ENCODE results near the gene DXO. TPM values are rescaled to one million over a fixed set of nuclear protein-coding genes. Genes with fewer than 3 reads are reported as not detected.

The DXO gene
- total RNA-seq, 4 donors from 2014 or later: 12.3 to 17.4 (median 14.6) TPM

DNA sequence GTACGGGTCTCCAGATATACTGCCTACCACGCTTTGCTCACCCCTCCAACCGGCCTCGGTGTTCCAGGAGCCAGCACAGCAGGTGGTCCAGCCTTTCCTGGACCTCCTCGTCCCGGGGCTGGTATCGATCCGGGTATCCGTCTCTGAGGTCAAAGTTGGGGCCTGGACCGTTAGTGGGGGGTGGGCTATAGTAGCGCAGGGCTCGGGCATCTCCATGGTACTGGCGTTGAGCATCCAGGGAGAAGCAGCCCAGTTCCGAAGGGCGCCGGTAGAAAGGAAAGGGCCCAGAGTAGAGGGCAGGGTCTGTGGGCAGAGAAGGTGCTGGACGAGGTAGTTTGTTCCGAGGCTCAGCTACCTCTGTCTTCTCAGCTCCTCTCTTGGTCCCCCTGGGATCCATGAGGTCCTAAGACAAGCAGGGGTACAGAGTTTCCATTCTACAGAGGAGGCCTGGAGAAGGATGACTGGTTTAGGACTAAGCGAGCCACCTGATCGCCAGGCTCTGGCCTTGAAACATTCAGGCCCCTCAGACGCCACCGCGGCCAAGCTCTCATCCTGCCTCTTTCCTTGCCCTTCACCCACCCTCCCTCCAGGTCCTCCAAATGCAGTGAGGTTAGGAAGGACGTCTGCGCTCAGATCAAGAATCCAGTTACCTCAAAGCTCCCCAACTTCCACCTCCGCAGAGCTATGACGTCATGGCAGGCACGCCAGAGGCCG is 502 bp downstream of the DXO start:
- peak overlapping the region; percentile 67 to 71 for H3K4me3 ChIP-seq
- peak; percentile 25 for ATAC-seq
- H3K9me3 ChIP-seq: no peaks in the 10 kb centered on the region
- H3K27ac ChIP-seq: peak overlapping the region; percentile 88 to 99 (median 96)
- peaks cover 0 to 49% (median 20%) of the 10 kb centered on the region in 3 donors for H3K4me1 ChIP-seq
- H3K36me3 ChIP-seq: peaks cover 0 to 52% of the 10 kb centered on the region in 2 donors
- no peak for TF ChIP-seq POLR2AphosphoS5 (IDR thresholded peaks at IDR 0.05)
- TF ChIP-seq, protein P1, sequence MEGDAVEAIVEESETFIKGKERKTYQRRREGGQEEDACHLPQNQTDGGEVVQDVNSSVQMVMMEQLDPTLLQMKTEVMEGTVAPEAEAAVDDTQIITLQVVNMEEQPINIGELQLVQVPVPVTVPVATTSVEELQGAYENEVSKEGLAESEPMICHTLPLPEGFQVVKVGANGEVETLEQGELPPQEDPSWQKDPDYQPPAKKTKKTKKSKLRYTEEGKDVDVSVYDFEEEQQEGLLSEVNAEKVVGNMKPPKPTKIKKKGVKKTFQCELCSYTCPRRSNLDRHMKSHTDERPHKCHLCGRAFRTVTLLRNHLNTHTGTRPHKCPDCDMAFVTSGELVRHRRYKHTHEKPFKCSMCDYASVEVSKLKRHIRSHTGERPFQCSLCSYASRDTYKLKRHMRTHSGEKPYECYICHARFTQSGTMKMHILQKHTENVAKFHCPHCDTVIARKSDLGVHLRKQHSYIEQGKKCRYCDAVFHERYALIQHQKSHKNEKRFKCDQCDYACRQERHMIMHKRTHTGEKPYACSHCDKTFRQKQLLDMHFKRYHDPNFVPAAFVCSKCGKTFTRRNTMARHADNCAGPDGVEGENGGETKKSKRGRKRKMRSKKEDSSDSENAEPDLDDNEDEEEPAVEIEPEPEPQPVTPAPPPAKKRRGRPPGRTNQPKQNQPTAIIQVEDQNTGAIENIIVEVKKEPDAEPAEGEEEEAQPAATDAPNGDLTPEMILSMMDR (IDR thresholded peaks at IDR 0.05): peak in 1 of 4 experiments; percentile 20
- H3K27me3 ChIP-seq: no peaks in the 10 kb centered on the region
- WGBS, 2 donors (ENCODE audit: low coverage in 1 of 2): 3 to 44% methylated on average over 5 of the region's 29 CpGs

DNA sequence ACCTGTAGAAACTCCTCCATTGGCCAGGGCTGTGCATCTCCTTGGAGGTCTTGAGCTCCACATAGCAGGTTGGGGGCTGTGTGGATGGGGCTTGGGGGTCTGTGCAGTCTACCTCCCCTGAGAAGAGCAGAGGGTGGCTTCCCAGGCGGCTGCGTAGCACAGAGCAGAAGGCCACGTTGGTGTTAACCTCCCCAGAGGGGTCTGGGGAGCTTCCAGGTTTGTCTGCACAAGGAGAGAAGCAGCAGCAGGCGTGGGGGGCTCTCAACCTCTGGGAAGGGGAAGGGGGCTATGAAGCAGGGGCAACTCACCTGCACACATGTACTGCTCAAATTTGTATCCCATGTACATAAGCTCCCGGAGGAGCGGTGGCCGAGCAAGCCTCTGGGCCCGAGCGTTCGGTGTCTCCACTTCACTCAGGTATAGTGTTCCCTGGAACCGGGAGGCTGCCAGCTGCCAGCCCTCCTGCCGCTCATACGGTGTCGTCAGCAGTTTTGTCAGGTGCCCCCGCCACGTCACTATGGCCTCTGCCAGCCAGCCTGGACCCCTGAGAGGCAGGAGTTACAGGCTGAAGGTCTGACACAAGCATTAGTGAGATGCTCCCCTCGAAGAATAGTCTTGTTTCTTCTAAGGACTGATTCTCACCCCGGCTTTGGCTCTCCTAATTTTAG is 1.2 kb downstream of the DXO start:
- Histone ChIP-seq H3K4me1 (peaks cover 0 to 49% (median 20%) of the 10 kb centered on the region in 3 donors), H3K36me3 (peaks cover 0 to 54% of the 10 kb centered on the region in 2 donors), H3K27me3 (no peaks in the 10 kb centered on the region), H3K27ac (peak overlapping the region; percentile 88 to 99 (median 96)), H3K9me3 (no peaks in the 10 kb centered on the region), H3K4me3 (peak overlapping the region; percentile 67 to 71)
- no peak for TF ChIP-seq POLR2A (IDR thresholded peaks at IDR 0.05)
- TF ChIP-seq EP300 (IDR thresholded peaks at IDR 0.05): no peak
- TF ChIP-seq, protein P1 (IDR thresholded peaks at IDR 0.05): no peak
- no peak for TF ChIP-seq POLR2AphosphoS5 (IDR thresholded peaks at IDR 0.05)
- no CpG with 5 or more reads among the region's 18 CpGs for WGBS, 2 donors (ENCODE audit: low coverage in 1 of 2)
- ATAC-seq: no peak

DNA sequence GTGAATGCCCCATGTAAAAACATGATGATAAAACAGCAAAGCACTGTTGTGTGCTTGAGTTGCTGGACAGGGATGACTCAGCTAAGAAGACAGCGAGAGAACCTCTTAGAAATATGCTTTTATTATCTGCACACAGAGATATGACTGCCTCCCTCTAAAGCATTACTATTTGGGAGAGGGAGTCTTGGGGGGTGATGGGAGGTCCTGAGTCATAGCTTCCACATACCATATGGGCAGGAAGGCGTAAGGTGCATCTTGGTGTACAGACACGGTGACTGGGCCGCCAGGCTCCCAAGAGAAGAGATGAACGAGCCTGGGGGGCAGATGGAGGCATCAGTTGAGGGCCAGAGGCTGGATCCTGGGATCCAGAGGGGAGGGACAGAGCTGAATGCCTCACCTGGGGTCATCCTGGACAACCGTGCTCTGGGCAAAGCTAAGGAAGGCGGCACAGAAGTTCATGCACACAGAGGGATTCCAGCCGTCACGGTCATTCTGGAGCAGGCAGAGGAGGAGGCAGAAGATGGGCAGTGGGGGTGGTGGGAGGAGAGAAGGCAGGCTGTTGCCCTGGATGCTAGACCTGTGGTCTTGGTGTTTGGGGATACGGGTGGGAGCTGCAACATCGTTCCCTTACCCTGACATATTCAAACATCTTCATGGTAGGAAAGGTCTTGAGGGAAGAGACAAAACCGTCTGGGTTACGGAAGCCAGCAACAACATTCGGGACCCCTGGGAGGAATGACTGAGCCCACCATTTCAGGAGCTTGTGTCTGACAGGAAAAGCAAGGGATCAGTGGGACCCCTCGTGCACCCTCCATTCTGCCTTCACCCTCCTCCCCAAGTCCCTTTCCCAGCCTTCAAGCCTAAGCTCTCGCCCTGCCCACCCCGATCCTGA is 2.0 kb downstream of the DXO start:
- Histone ChIP-seq H3K4me1 (peaks cover 0 to 49% (median 20%) of the 10 kb centered on the region in 3 donors), H3K27ac (peak overlapping the region in 3 of 4 donors; percentile 94 to 99 (median 97)), H3K4me3 (peak overlapping the region in 1 of 2 donors; percentile 67), H3K36me3 (peaks cover 0 to 61% of the 10 kb centered on the region in 2 donors), H3K27me3 (no peaks in the 10 kb centered on the region), H3K9me3 (no peaks in the 10 kb centered on the region)
- TF ChIP-seq POLR2AphosphoS5 (IDR thresholded peaks at IDR 0.05) (no peak), EP300 (IDR thresholded peaks at IDR 0.05) (no peak), POLR2A (IDR thresholded peaks at IDR 0.05) (no peak)
- TF ChIP-seq, protein P1 (IDR thresholded peaks at IDR 0.05): no peak
- WGBS, 2 donors (ENCODE audit: low coverage in 1 of 2): 64 to 72% methylated on average over 8 of the region's 17 CpGs
- ATAC-seq: no peak

DNA sequence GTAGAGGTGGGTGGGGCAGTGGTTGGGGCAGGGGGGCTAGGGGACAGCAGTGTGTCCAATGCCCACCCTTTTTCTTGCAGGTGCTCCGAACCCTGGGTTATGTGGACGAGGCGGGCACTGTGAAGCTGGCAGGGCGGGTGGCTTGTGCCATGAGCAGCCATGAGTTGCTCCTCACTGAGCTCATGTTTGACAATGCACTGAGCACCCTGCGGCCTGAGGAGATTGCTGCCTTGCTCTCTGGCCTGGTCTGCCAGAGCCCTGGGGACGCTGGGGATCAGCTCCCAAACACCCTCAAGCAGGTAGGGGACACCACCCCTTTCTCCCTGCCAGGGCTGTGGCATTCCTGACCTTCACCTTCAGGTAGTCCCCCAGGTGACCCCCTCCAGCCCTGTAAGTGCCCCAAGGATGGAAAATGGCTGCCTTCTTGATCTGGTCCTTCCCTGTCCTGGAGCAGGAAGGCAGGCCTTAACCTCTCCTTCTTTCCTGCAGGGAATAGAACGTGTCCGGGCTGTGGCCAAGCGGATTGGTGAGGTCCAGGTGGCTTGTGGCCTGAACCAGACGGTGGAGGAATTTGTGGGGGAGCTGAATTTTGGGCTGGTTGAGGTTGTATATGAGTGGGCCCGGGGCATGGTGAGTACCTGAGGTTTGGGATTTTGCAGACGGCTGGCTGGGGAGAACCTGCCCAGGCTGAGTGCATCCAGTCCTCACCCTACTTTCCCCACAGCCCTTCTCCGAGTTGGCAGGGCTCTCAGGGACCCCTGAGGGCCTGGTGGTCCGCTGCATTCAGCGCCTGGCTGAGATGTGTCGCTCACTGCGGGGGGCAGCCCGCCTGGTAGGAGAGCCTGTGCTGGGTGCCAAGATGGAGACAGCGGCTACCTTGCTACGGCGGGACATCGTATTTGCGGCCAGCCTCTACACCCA is 2.9 kb downstream of the DXO start:
- Histone ChIP-seq H3K27me3 (no peaks in the 10 kb centered on the region), H3K4me3 (no peak overlapping the region), H3K27ac (no peak overlapping the region), H3K36me3 (peaks cover 0 to 66% of the 10 kb centered on the region in 2 donors), H3K4me1 (peaks cover 0 to 41% (median 20%) of the 10 kb centered on the region in 3 donors), H3K9me3 (no peaks in the 10 kb centered on the region)
- TF ChIP-seq POLR2A (IDR thresholded peaks at IDR 0.05) (no peak), POLR2AphosphoS5 (IDR thresholded peaks at IDR 0.05) (no peak), EP300 (IDR thresholded peaks at IDR 0.05) (no peak)
- TF ChIP-seq, protein P1 (IDR thresholded peaks at IDR 0.05): no peak
- no peak for ATAC-seq
- WGBS, 2 donors (ENCODE audit: low coverage in 1 of 2): 67 to 87% methylated on average over 4 to 6 of the region's 23 CpGs
